H9 (cell line): ENCODE measurements around the gene HRC. TPM values are rescaled to one million over a fixed set of nuclear protein-coding genes. Genes with fewer than 3 reads are reported as not detected.

Experiments used
- DNase-seq: peaks from one replicate; pipeline ENCODE4 v3.0.0-alpha.2; 2017
- H2AFZ ChIP-seq: one replicate; pipeline ENCODE4 v1.6.1; 2013; ENCODE audit warnings: mild to moderate bottlenecking, low read length, control low read depth, moderate library complexity
- H2AK5ac ChIP-seq: 2 replicates; pipeline ENCODE4 v1.6.1; 2013; ENCODE audit warnings: low read length, control low read depth, mixed read lengths; ENCODE audit not compliant: insufficient read length
- H2BK120ac ChIP-seq: one replicate; pipeline ENCODE4 v1.6.1; 2013; ENCODE audit warnings: low read depth, mild to moderate bottlenecking, low read length, control low read depth, inconsistent platforms; ENCODE audit not compliant: poor library complexity, severe bottlenecking
- H2BK12ac ChIP-seq: 2 replicates; pipeline ENCODE4 v1.6.1; 2013; ENCODE audit warnings: low read length, control low read depth, mixed read lengths, low read depth; ENCODE audit not compliant: insufficient read length
- H2BK15ac ChIP-seq: 2 replicates; pipeline ENCODE4 v1.6.1; 2013; ENCODE audit warnings: low read depth, low read length, control low read depth
- H2BK20ac ChIP-seq: one replicate; pipeline ENCODE4 v1.6.1; 2013; ENCODE audit warnings: low read depth, mild to moderate bottlenecking, low read length, control low read depth, inconsistent platforms; ENCODE audit not compliant: poor library complexity, severe bottlenecking
- H2BK5ac ChIP-seq: 2 replicates; pipeline ENCODE4 v1.6.1; 2013; ENCODE audit warnings: low read length, control low read depth, mixed read lengths; ENCODE audit not compliant: insufficient read length
- H3K14ac ChIP-seq: 2 replicates; pipeline ENCODE4 v1.6.1; 2013; ENCODE audit warnings: low read length, control low read depth; ENCODE audit not compliant: insufficient read depth
- H3K18ac ChIP-seq: 2 replicates; pipeline ENCODE4 v1.6.1; 2013; ENCODE audit warnings: low read depth, mild to moderate bottlenecking, mixed read lengths, low read length, control low read depth; ENCODE audit not compliant: insufficient read length
- H3K23ac ChIP-seq: 2 replicates; pipeline ENCODE4 v1.6.1; 2013; ENCODE audit warnings: low read length, control low read depth, mixed read lengths, low read depth; ENCODE audit not compliant: insufficient read length
- H3K23me2 ChIP-seq: 2 replicates; pipeline ENCODE4 v1.6.1; 2013; ENCODE audit warnings: low read depth, mild to moderate bottlenecking, mixed read lengths, low read length, control low read depth; ENCODE audit not compliant: insufficient read length, poor library complexity, severe bottlenecking
- H3K27ac ChIP-seq: 2 replicates; pipeline ENCODE4 v1.5.1; 2013; ENCODE audit warnings: low read length, control low read depth, mixed read lengths, low read depth; ENCODE audit not compliant: insufficient read length
- H3K27me3 ChIP-seq: 2 replicates; pipeline ENCODE4 v1.6.1; 2013; ENCODE audit warnings: low read length, control low read depth, inconsistent platforms; ENCODE audit not compliant: insufficient read depth
- H3K4ac ChIP-seq: 2 replicates; pipeline ENCODE4 v1.6.1; 2013; ENCODE audit warnings: low read depth, mild to moderate bottlenecking, control low read depth, inconsistent platforms, low read length, moderate library complexity
- H3K4me1 ChIP-seq: 2 replicates; pipeline ENCODE4 v1.6.1; 2013; ENCODE audit warnings: low read length, control low read depth, inconsistent platforms; ENCODE audit not compliant: insufficient read depth
- H3K4me2 ChIP-seq: 2 replicates; pipeline ENCODE4 v1.6.1; 2013; ENCODE audit warnings: low read length, control low read depth, mixed read lengths; ENCODE audit not compliant: insufficient read length, insufficient read depth
- H3K56ac ChIP-seq: 2 replicates; pipeline ENCODE4 v1.6.1; 2013; ENCODE audit warnings: low read depth, mild to moderate bottlenecking, mixed read lengths, low read length, control low read depth; ENCODE audit not compliant: insufficient read length
- H3K79me1 ChIP-seq: 2 replicates; pipeline ENCODE4 v1.6.1; 2013; ENCODE audit warnings: low read depth, mild to moderate bottlenecking, moderate library complexity, low read length, control low read depth, inconsistent platforms; ENCODE audit not compliant: insufficient read depth, poor library complexity, severe bottlenecking
- H3K79me2 ChIP-seq: 2 replicates; pipeline ENCODE4 v1.6.1; 2013; ENCODE audit warnings: low read length, control low read depth, inconsistent platforms; ENCODE audit not compliant: insufficient read depth
- H3K9ac ChIP-seq: 2 replicates; pipeline ENCODE4 v1.6.1; 2013; ENCODE audit warnings: low read length, control low read depth, mixed read lengths; ENCODE audit not compliant: insufficient read length; ENCODE audit errors: extremely low read depth
- H3K9me3 ChIP-seq: one replicate; pipeline ENCODE4 v1.6.1; 2013; ENCODE audit warnings: low read depth, low read length, inconsistent platforms; ENCODE audit not compliant: control insufficient read depth
- H3T11ph ChIP-seq: one replicate; pipeline ENCODE4 v1.6.1; 2013; ENCODE audit warnings: mild to moderate bottlenecking, low read length, control low read depth, inconsistent platforms
- H4K20me1 ChIP-seq: one replicate; pipeline ENCODE4 v1.6.1; 2013; ENCODE audit not compliant: control insufficient read depth, insufficient read length, insufficient read depth
- H4K5ac ChIP-seq: 2 replicates; pipeline ENCODE4 v1.6.1; 2013; ENCODE audit warnings: low read depth, mild to moderate bottlenecking, mixed read lengths, low read length, control low read depth; ENCODE audit not compliant: insufficient read length
- H4K8ac ChIP-seq: replicated peaks from 2 replicates; pipeline ENCODE4 v1.6.1; 2013; ENCODE audit warnings: low read length, control low read depth, mixed read lengths, low read depth; ENCODE audit not compliant: insufficient read length
- H4K91ac ChIP-seq: 2 replicates; pipeline ENCODE4 v1.6.1; 2013; ENCODE audit warnings: low read depth, mild to moderate bottlenecking, moderate library complexity, mixed read lengths, low read length, control low read depth; ENCODE audit not compliant: insufficient read length
- H3K27ac Mint-ChIP-seq, 3 experiments: 2 replicates in 2 of 3; 3 replicates in 1 of 3; pipeline ENCODE4 v1.8.0; 2020 to 2021; ENCODE audit warnings: mixed read lengths in 3 of 3, mild to moderate bottlenecking in 1 of 3, moderate library complexity in 1 of 3
- H3K27me3 Mint-ChIP-seq: 2 replicates; pipeline ENCODE4 v1.8.0; 2021; ENCODE audit warnings: low read depth, mild to moderate bottlenecking, moderate library complexity, mixed read lengths
- H3K36me3 Mint-ChIP-seq, 3 experiments: 2 replicates in 2 of 3; 3 replicates in 1 of 3; pipeline ENCODE4 v1.8.0; 2020 to 2021; ENCODE audit warnings: low read depth in 3 of 3, mixed read lengths in 3 of 3; ENCODE audit not compliant: insufficient read depth in 1 of 3
- H3K4me1 Mint-ChIP-seq, 2 experiments: 2 replicates each; pipeline ENCODE4 v1.8.0; 2020; ENCODE audit warnings: mixed read lengths in 2 of 2
- H3K4me3 Mint-ChIP-seq, 2 experiments: 2 replicates in 1 of 2; 3 replicates in 1 of 2; pipeline ENCODE4 v1.8.0; 2020 to 2021; ENCODE audit warnings: mild to moderate bottlenecking in 2 of 2, mixed read lengths in 2 of 2, moderate library complexity in 1 of 2
- H3K9me3 Mint-ChIP-seq, 2 experiments: 2 replicates in 1 of 2; 3 replicates in 1 of 2; pipeline ENCODE4 v1.8.0; 2020; ENCODE audit warnings: mild to moderate bottlenecking in 2 of 2, mixed read lengths in 2 of 2, moderate library complexity in 1 of 2
- WGBS: extraction: QIAGEN DNeasy Blood & Tissue Kit; methylation state at CpG from one replicate; pipeline ENCODE4 v1.1.7; 2013; ENCODE audit warnings: missing lambda C conversion rate, low lambda C conversion rate, mixed read lengths; ENCODE audit not compliant: insufficient read length; ENCODE audit errors: extremely low coverage; 5-methylcytosine and 5-hydroxymethylcytosine counted together
- total RNA-seq: library from RNA; stranded (reverse); gene quantifications from 2 replicates; pipeline ENCODE4 v1.2.1, GENCODE V29; 2021
- TF ChIP-seq, protein P1 (sequence below): fragments of 200-600 bp; sonication (generic); conservative IDR thresholded peaks from 3 replicates; pipeline ENCODE4 v1.8.0; 2021; ENCODE audit warnings: antibody characterized with exemption, mild to moderate bottlenecking

Gene HRC
- total RNA-seq, 1 experiment from 2014 or later = 1.8 TPM

DNA sequence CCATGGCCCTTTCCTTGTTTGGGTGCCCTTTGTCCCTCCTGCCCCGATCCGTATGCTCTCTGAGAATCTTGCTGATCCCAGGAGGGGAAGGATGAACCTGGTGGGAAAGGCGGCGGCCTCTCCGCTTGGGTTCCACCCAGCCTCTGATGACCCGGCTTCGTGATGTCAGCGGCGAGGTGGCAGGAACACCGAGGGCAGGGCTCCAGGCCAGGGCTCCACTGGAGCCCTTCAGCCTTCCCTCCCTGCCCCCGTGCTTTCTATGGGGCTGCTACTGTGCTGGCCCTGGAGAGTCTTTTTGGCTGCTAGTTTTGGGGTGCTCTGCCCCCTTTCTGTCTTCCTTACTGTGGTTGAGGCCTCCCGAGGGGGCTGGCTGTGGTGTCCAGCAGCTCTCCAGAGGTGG, 52.9 kb downstream of the HRC start:
- Histone ChIP-seq H3T11ph (no peak overlapping the region), H3K4me2 (no peak overlapping the region), H2BK15ac (no peak overlapping the region), H4K5ac (no peak overlapping the region), H2BK12ac (no peak overlapping the region), H4K8ac (no peak overlapping the region), H4K91ac (no peak overlapping the region), H3K9me3 (no peaks in the 10 kb centered on the region), H3K9ac (no peak overlapping the region), H2BK5ac (no peak overlapping the region), H3K79me1 (no peaks in the 10 kb centered on the region), H3K14ac (no peak overlapping the region), H4K20me1 (no peaks in the 10 kb centered on the region), H3K4ac (no peak overlapping the region), H3K27me3 (no peaks in the 10 kb centered on the region), H3K4me1 (no peaks in the 10 kb centered on the region), H2AFZ (no peak overlapping the region), H2BK120ac (no peak overlapping the region), H3K23me2 (no peaks in the 10 kb centered on the region), H3K79me2 (no peaks in the 10 kb centered on the region), H3K18ac (no peak overlapping the region), H2AK5ac (no peak overlapping the region), H3K56ac (no peak overlapping the region), H3K27ac (no peak overlapping the region), H3K23ac (no peak overlapping the region), H2BK20ac (no peak overlapping the region)
- Mint-ChIP-seq H3K27me3 (no peaks in the 10 kb centered on the region; the same call in 1 of the 2 replicates), H3K4me1 (peaks cover 10 to 22% of the 10 kb centered on the region in 2 experiments), H3K27ac (peak overlapping the region in 2 of 3 experiments; percentile 59 to 72; a peak in 3 of 7 replicates), H3K36me3 (peaks cover 58 to 86% (median 82%) of the 10 kb centered on the region in 3 experiments), H3K9me3 (peaks cover 0 to 2% of the 10 kb centered on the region in 2 experiments; a peak in 2 of 5 replicates), H3K4me3 (no peak overlapping the region)
- no CpG with 5 or more reads among the region's 12 CpGs for WGBS
- DNase-seq = no peak
- TF ChIP-seq, protein P1, sequence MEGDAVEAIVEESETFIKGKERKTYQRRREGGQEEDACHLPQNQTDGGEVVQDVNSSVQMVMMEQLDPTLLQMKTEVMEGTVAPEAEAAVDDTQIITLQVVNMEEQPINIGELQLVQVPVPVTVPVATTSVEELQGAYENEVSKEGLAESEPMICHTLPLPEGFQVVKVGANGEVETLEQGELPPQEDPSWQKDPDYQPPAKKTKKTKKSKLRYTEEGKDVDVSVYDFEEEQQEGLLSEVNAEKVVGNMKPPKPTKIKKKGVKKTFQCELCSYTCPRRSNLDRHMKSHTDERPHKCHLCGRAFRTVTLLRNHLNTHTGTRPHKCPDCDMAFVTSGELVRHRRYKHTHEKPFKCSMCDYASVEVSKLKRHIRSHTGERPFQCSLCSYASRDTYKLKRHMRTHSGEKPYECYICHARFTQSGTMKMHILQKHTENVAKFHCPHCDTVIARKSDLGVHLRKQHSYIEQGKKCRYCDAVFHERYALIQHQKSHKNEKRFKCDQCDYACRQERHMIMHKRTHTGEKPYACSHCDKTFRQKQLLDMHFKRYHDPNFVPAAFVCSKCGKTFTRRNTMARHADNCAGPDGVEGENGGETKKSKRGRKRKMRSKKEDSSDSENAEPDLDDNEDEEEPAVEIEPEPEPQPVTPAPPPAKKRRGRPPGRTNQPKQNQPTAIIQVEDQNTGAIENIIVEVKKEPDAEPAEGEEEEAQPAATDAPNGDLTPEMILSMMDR = no peak

Other genes with a start within 250 kb of the HRC start
- gene DHDH, start 221.7 kb downstream of the HRC start, total RNA-seq = 1.4 and 2.0 TPM in 2 replicates
- 310 and 315 TPM in 2 replicates for gene BAX, start 200.5 kb downstream of the HRC start, total RNA-seq
- gene FTL, start 190.1 kb downstream of the HRC start, total RNA-seq = 1,244 and 1,245 TPM in 2 replicates
- gene GYS1, start 162.1 kb downstream of the HRC start, total RNA-seq = 44.3 and 45.6 TPM in 2 replicates
- gene RUVBL2, start 161.5 kb downstream of the HRC start, total RNA-seq = 130 and 134 TPM in 2 replicates
- not detected in 2 replicates for gene LHB, start 138.3 kb downstream of the HRC start, total RNA-seq
- gene CGB3, start 131.1 kb downstream of the HRC start, total RNA-seq = 0.46 TPM in 1 of 2 replicates, not detected in the other
- gene CGB2, start 123.5 kb downstream of the HRC start, total RNA-seq = 0.55 and 0.77 TPM in 2 replicates
- not detected in 2 replicates for gene CGB1, start 118.5 kb downstream of the HRC start, total RNA-seq
- gene CGB5, start 111.5 kb downstream of the HRC start, total RNA-seq = not detected in 2 replicates
- gene CGB8, start 106.3 kb downstream of the HRC start, total RNA-seq = 0.39 TPM in 1 of 2 replicates, not detected in the other
- 1.2 TPM in 2 replicates for gene CGB7, start 97.6 kb downstream of the HRC start, total RNA-seq
- 2.1 and 2.3 TPM in 2 replicates for gene NTF4, start 90.6 kb downstream of the HRC start, total RNA-seq
- 0.04 TPM in 2 replicates for gene KCNA7, start 82.7 kb downstream of the HRC start, total RNA-seq
- 292 and 295 TPM in 2 replicates for gene SNRNP70, start 69.9 kb downstream of the HRC start, total RNA-seq
- 3.5 and 4.2 TPM in 2 replicates for gene LIN7B, start 41.0 kb downstream of the HRC start, total RNA-seq
- gene C19orf73, start 36.3 kb downstream of the HRC start, total RNA-seq = 0.72 and 1.1 TPM in 2 replicates
- gene PPFIA3, start 35.9 kb downstream of the HRC start, total RNA-seq = 18.8 and 19.1 TPM in 2 replicates
- gene TRPM4, start 2.4 kb upstream of the HRC start, total RNA-seq = 6.9 and 7.2 TPM in 2 replicates
- 2.9 and 3.2 TPM in 2 replicates for gene SLC6A16, start 169.8 kb upstream of the HRC start, total RNA-seq
- gene CD37, start 180.0 kb upstream of the HRC start, total RNA-seq = not detected in 2 replicates
- gene TEAD2, start 207.0 kb upstream of the HRC start, total RNA-seq = 118 and 126 TPM in 2 replicates
- gene DKKL1, start 208.5 kb upstream of the HRC start, total RNA-seq = 2.3 and 3.5 TPM in 2 replicates
- gene KASH5, start 232.9 kb upstream of the HRC start, total RNA-seq = 0.39 TPM in 1 of 2 replicates, not detected in the other